Peyer's patch (tissue), 4 donors: ENCODE measurements around the gene PLXNA4.

Experiments used
- CTCF ChIP-seq, 6 experiments: fragments of 450-650 bp in 4 of 6; fragments of 200-600 bp in 2 of 6; sonication (generic) in 1 of 6; IDR thresholded peaks; one replicate each; pipeline ENCODE4 v1.5.1; 2017 to 2019; ENCODE audit warnings: antibody characterized with exemption in 6 of 6, mild to moderate bottlenecking in 3 of 6, moderate library complexity in 1 of 6
- POLR2A ChIP-seq, 2 donors: fragments of 450-650 bp; IDR thresholded peaks; one replicate each; pipeline ENCODE4 v1.5.1; 2017; ENCODE audit warnings: antibody characterized with exemption in 2 of 2, mild to moderate bottlenecking in 2 of 2, moderate library complexity in 2 of 2

GRCh38 chr7:132485600-132486273, 90.5 kb downstream of the PLXNA4 start:
- TF ChIP-seq CTCF (IDR thresholded peaks at IDR 0.05) (no peak), POLR2A (IDR thresholded peaks at IDR 0.05) (no peak)
